Limb (tissue), 2 donors: ENCODE results near the gene TEDC2.
"Not testable (repeated sequence)": the region's sequence is repeated elsewhere in the genome, so short reads cannot be mapped to it uniquely, and the experiment has no call there.

Source experiments
- DNase-seq, 2 donors: peaks; one replicate each; pipeline ENCODE4 v3.0.0-alpha.2; 2016; ENCODE audit errors: extremely low spot score in 2 of 2

TEDC2 gene

GRCh38 chr16:2459647-2460390, at the start of gene TEDC2:
TEDC2 (plus strand) TSS chr16:2460109; CDS start chr16:2460145, 36 bp downstream.
- DNase-seq, result peak; percentile 96

GRCh38 chr16:2415085-2415484, 44.8 kb upstream of the TEDC2 start:
- DNase-seq, result no peak

GRCh38 chr16:2420035-2420434, 39.9 kb upstream of the TEDC2 start:
- no peak for DNase-seq

- no peak for DNase-seq
Observed at GRCh38 chr16:2422123-2422867, 37.6 kb upstream of the TEDC2 start.

- no peak for DNase-seq
Observed at GRCh38 chr16:2424061-2425007, 35.6 kb upstream of the TEDC2 start.

- DNase-seq, result no peak
Observed at GRCh38 chr16:2425008-2425518, 34.8 kb upstream of the TEDC2 start.

GRCh38 chr16:2425825-2426430, 34.0 kb upstream of the TEDC2 start:
- DNase-seq, result no peak

GRCh38 chr16:2426941-2427361, 33.0 kb upstream of the TEDC2 start:
- no peak for DNase-seq

GRCh38 chr16:2427526-2427925, 32.4 kb upstream of the TEDC2 start:
- DNase-seq, result no peak

- DNase-seq, result no peak
Observed at GRCh38 chr16:2428051-2428783, 31.7 kb upstream of the TEDC2 start.

- DNase-seq, result no peak
Observed at GRCh38 chr16:2428784-2429033, 31.2 kb upstream of the TEDC2 start.

- DNase-seq, result peak; percentile 95 to 99
Observed at GRCh38 chr16:2429034-2429770, 30.7 kb upstream of the TEDC2 start, which contains the start of gene CCNF. CCNF (plus strand) TSS chr16:2429447; CDS start chr16:2429482, 35 bp downstream.

GRCh38 chr16:2429771-2430663, 29.9 kb upstream of the TEDC2 start:
- no peak for DNase-seq

GRCh38 chr16:2432286-2432685, 27.6 kb upstream of the TEDC2 start:
- no peak for DNase-seq

- DNase-seq, result no peak
Observed at GRCh38 chr16:2432801-2433505, 27.0 kb upstream of the TEDC2 start.

GRCh38 chr16:2435236-2435635, 24.7 kb upstream of the TEDC2 start:
- DNase-seq, result not testable (repeated sequence)

- DNase-seq, result no peak
Observed at GRCh38 chr16:2436110-2436509, 23.8 kb upstream of the TEDC2 start.
